ENCODE results near the gene OR52H1.
A peak's percentile ranks its signal among the peaks of the same experiment; 100 is the strongest.
"Not testable (repeated sequence)": the region's sequence is repeated elsewhere in the genome, so short reads cannot be mapped to it uniquely, and the experiment has no call there.

The OR52H1 gene

GRCh38 chr11:5548440-5548839 is at the start of gene OR52H1:
TSS of gene OR52H1 (minus strand) at chr11:5548540. CDS start at chr11:5545505, 3,035 bp downstream.
- H3K27me3 ChIP-seq (ENCODE audit: control insufficient read depth, insufficient read depth, low read length): no peaks in the 10 kb centered on the region
- no peak within 1 kb of the TSS for H3K4me3 ChIP-seq (ENCODE audit: low read length)
- H3K27ac ChIP-seq (ENCODE audit: low read depth, low read length): no peak within 1 kb of the TSS
- no peaks in the 10 kb centered on the region for H3K4me1 ChIP-seq (ENCODE audit: control insufficient read depth, insufficient read depth, low read length)
- no peaks in the 10 kb centered on the region for H3K36me3 ChIP-seq (ENCODE audit: control insufficient read depth, insufficient read depth, low read length)
- H3K9ac ChIP-seq (ENCODE audit: low read length): no peak within 1 kb of the TSS

DNA sequence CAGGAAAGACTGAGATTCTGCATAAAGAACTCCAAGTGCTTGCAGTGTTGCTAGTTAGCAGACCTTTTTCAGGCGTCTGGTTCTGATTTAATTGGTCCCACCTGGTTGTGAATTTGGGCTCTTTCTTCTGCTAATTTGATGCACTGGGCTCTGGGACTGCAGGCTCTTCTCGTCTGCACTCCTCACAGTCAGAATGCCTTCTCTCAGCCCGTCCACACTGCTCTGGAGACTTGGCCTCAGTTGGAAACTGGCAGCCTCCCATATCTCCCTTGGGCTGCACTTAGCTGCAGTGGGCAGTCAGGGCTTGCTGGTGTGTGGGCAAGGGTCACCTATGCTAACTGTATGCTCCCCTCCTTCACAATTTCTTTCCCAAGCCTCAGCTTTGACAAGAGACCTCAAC is 49.6 kb upstream of the OR52H1 start:
- H3K9ac ChIP-seq (ENCODE audit: low read length): no peak overlapping the region
- no peak overlapping the region for H3K4me3 ChIP-seq (ENCODE audit: low read length)
- no peaks in the 10 kb centered on the region for H3K27me3 ChIP-seq (ENCODE audit: control insufficient read depth, insufficient read depth, low read length)
- no peak overlapping the region for H3K27ac ChIP-seq (ENCODE audit: low read depth, low read length)
- no peaks in the 10 kb centered on the region for H3K36me3 ChIP-seq (ENCODE audit: control insufficient read depth, insufficient read depth, low read length)
- H3K4me1 ChIP-seq (ENCODE audit: control insufficient read depth, insufficient read depth, low read length): peaks cover 2% of the 10 kb centered on the region

DNA sequence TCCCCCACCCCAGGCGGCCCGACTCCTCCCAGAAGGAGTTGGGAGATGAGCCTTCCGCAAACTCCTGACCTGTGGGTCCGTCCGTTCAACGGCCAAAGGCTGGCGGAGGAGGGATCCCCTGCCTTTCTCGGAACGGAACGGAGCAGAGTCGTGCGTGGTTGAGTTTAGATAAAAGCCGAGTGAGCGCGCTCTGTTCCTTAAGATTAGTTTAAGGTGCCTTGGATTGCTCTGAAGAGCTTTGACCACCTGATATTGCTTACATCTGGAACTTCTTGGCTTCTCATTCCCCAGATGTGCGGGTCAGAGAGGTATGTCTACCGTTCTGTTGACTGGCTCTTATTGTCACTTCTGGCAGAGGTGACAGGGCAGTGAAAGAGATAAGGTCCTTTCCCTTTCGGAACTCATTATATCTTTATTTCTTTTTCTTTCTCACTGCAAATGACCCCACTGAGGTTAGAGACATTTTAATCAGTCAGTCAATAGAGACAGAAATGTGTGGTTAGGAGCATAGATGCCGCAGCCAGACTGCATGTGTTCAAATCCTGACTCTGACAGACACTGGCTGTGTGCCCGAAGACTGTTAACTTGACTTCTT is 48.4 kb upstream of the OR52H1 start, which contains the start of gene TRIM6:
TSS of gene TRIM6 (plus strand) at position 31 of the 595 bp plus-strand sequence. CDS start at position 292, 261 bp downstream.
- H3K27ac ChIP-seq (ENCODE audit: low read depth, low read length): peak within 1 kb of the TSS; percentile 79
- H3K36me3 ChIP-seq (ENCODE audit: control insufficient read depth, insufficient read depth, low read length): no peaks in the 10 kb centered on the region
- peaks cover 2% of the 10 kb centered on the region for H3K4me1 ChIP-seq (ENCODE audit: control insufficient read depth, insufficient read depth, low read length)
- H3K4me3 ChIP-seq (ENCODE audit: low read length): peak within 1 kb of the TSS; percentile 76
- peak within 1 kb of the TSS; percentile 46 for H3K9ac ChIP-seq (ENCODE audit: low read length)
- no peaks in the 10 kb centered on the region for H3K27me3 ChIP-seq (ENCODE audit: control insufficient read depth, insufficient read depth, low read length)

GRCh38 chr11:5593146-5593545 is 44.8 kb upstream of the OR52H1 start:
- H3K4me1 ChIP-seq (ENCODE audit: control insufficient read depth, insufficient read depth, low read length): no peaks in the 10 kb centered on the region
- no peaks in the 10 kb centered on the region for H3K36me3 ChIP-seq (ENCODE audit: control insufficient read depth, insufficient read depth, low read length)
- H3K9ac ChIP-seq (ENCODE audit: low read length): no peak overlapping the region
- H3K27me3 ChIP-seq (ENCODE audit: control insufficient read depth, insufficient read depth, low read length): no peaks in the 10 kb centered on the region
- H3K4me3 ChIP-seq (ENCODE audit: low read length): no peak overlapping the region
- no peak overlapping the region for H3K27ac ChIP-seq (ENCODE audit: low read depth, low read length)

- H3K27me3 ChIP-seq (ENCODE audit: control insufficient read depth, insufficient read depth, low read length): no peaks in the 10 kb centered on the region
- H3K9ac ChIP-seq (ENCODE audit: low read length): no peak overlapping the region
- no peak overlapping the region for H3K27ac ChIP-seq (ENCODE audit: low read depth, low read length)
- no peak overlapping the region for H3K4me3 ChIP-seq (ENCODE audit: low read length)
- no peaks in the 10 kb centered on the region for H3K4me1 ChIP-seq (ENCODE audit: control insufficient read depth, insufficient read depth, low read length)
- no peaks in the 10 kb centered on the region for H3K36me3 ChIP-seq (ENCODE audit: control insufficient read depth, insufficient read depth, low read length)
These were observed 44.3 kb upstream of the OR52H1 start for GRCh38 chr11:5592615-5593014.

GRCh38 chr11:5591613-5592012 is 43.3 kb upstream of the OR52H1 start:
- Histone ChIP-seq H3K4me3 (ENCODE audit: low read length) (no peak overlapping the region), H3K36me3 (ENCODE audit: control insufficient read depth, insufficient read depth, low read length) (no peaks in the 10 kb centered on the region), H3K4me1 (ENCODE audit: control insufficient read depth, insufficient read depth, low read length) (no peaks in the 10 kb centered on the region), H3K27me3 (ENCODE audit: control insufficient read depth, insufficient read depth, low read length) (no peaks in the 10 kb centered on the region), H3K9ac (ENCODE audit: low read length) (no peak overlapping the region), H3K27ac (ENCODE audit: low read depth, low read length) (no peak overlapping the region)

DNA sequence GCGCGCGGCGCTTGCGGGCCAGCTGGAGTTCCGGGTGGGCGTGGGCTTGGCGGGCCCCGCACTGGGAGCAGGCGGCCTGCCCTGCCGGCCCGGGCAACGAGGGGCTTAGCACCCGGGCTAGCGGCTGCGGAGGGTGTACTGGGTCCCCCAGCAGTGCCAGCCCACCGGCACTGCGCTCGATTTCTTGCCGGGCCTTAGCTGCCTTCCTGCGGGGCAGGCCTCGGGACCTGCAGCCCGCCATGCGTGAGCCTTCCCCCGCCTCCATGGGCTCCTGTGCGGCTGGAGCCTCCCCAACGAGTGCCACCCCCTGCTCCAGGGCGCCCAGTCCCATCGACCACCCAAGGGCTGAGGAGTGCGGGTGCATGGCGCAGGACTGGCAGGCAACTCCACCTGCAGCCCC is 41.6 kb upstream of the OR52H1 start:
- not testable (repeated sequence) for H3K4me1 ChIP-seq (ENCODE audit: control insufficient read depth, insufficient read depth, low read length); H3K9ac ChIP-seq (ENCODE audit: low read length); H3K27me3 ChIP-seq (ENCODE audit: control insufficient read depth, insufficient read depth, low read length)

GRCh38 chr11:5584458-5584857 is 36.1 kb upstream of the OR52H1 start:
- not testable (repeated sequence) for H3K4me3 ChIP-seq (ENCODE audit: low read length); H3K27ac ChIP-seq (ENCODE audit: low read depth, low read length); H3K9ac ChIP-seq (ENCODE audit: low read length); H3K4me1 ChIP-seq (ENCODE audit: control insufficient read depth, insufficient read depth, low read length); H3K27me3 ChIP-seq (ENCODE audit: control insufficient read depth, insufficient read depth, low read length); H3K36me3 ChIP-seq (ENCODE audit: control insufficient read depth, insufficient read depth, low read length)

More for the DNA sequence above, 41.6 kb upstream of the OR52H1 start:
- H3K27ac ChIP-seq (ENCODE audit: low read depth, low read length); H3K4me3 ChIP-seq (ENCODE audit: low read length); H3K36me3 ChIP-seq (ENCODE audit: control insufficient read depth, insufficient read depth, low read length): not testable (repeated sequence)

DNA sequence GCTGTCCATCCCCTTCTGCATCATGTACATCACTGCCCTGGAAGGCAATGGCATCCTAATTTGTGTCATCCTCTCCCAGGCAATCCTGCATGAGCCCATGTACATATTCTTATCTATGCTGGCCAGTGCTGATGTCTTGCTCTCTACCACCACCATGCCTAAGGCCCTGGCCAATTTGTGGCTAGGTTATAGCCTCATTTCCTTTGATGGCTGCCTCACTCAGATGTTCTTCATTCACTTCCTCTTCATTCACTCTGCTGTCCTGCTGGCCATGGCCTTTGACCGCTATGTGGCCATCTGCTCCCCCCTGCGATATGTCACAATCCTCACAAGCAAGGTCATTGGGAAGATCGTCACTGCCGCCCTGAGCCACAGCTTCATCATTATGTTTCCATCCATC is 32.7 kb upstream of the OR52H1 start:
- H3K4me1 ChIP-seq (ENCODE audit: control insufficient read depth, insufficient read depth, low read length): no peaks in the 10 kb centered on the region
- H3K4me3 ChIP-seq (ENCODE audit: low read length): no peak overlapping the region
- H3K9ac ChIP-seq (ENCODE audit: low read length): no peak overlapping the region
- H3K27ac ChIP-seq (ENCODE audit: low read depth, low read length): no peak overlapping the region
- H3K27me3 ChIP-seq (ENCODE audit: control insufficient read depth, insufficient read depth, low read length): no peaks in the 10 kb centered on the region
- no peaks in the 10 kb centered on the region for H3K36me3 ChIP-seq (ENCODE audit: control insufficient read depth, insufficient read depth, low read length)

DNA sequence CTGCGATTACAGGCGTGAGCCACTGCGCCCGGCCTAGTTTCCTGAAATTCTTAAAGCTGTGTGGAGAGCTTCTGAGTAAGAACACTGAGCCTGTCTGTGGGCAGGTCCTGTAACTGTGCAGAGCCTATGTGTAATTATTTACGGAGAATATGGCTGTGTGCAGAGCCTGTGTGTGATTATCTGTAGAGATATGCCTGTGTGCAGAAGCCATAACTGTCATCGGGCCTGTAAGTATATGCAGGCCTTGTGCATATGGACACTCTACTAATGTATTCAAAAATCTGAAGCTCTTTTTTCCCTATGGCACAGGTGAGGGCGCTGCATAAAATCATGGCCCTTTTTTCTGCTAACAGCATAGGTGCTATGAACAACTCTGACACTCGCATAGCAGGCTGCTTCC is 32.2 kb upstream of the OR52H1 start, which contains the start of gene OR52B6:
TSS of gene OR52B6 (plus strand) at position 301 of the 400 bp plus-strand sequence. CDS start at position 301, 0 bp downstream.
- Histone ChIP-seq H3K27ac (ENCODE audit: low read depth, low read length) (no peak within 1 kb of the TSS), H3K4me3 (ENCODE audit: low read length) (no peak within 1 kb of the TSS), H3K4me1 (ENCODE audit: control insufficient read depth, insufficient read depth, low read length) (no peaks in the 10 kb centered on the region), H3K27me3 (ENCODE audit: control insufficient read depth, insufficient read depth, low read length) (no peaks in the 10 kb centered on the region), H3K9ac (ENCODE audit: low read length) (no peak within 1 kb of the TSS), H3K36me3 (ENCODE audit: control insufficient read depth, insufficient read depth, low read length) (no peaks in the 10 kb centered on the region)

DNA sequence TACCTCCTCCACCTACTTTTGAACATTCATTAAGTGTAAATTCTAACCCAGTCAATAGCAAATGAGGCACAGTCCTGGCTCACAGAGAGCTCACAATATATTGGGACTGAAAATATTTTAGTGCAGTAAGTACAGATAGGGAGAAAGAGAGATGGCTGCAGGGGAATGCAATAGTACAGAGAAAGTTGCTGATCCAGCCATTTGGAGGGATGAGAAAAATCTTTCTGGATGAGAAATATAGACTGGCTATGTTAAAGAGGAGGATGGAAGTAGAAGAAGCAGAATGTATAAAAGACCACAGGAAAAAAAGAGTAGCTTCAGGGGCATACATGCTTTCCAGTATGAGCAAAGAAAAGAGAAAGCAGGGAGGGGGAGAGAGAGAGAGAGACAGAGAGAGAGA is 28.8 kb upstream of the OR52H1 start:
- Histone ChIP-seq H3K4me1 (ENCODE audit: control insufficient read depth, insufficient read depth, low read length) (no peaks in the 10 kb centered on the region), H3K4me3 (ENCODE audit: low read length) (no peak overlapping the region), H3K9ac (ENCODE audit: low read length) (no peak overlapping the region), H3K27ac (ENCODE audit: low read depth, low read length) (no peak overlapping the region), H3K36me3 (ENCODE audit: control insufficient read depth, insufficient read depth, low read length) (no peaks in the 10 kb centered on the region), H3K27me3 (ENCODE audit: control insufficient read depth, insufficient read depth, low read length) (no peaks in the 10 kb centered on the region)

DNA sequence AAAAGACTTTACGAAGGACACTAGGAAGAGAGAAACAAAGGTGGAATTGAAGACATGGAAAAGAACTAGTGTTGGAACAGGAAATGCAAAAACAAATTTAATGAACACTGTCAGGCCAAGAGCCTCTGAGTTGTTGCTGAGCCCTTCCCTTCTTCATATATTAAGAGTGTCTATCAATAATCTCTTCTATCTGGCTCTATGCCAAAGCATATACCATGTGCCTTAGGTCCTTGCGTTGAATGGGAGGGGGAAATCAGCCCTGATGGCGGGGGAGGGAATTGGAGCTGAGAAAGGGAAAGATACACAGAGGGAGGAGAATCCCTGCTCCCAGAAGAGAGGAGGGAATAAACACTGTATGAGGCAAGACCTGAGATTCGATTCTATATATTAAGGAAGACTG is 26.8 kb upstream of the OR52H1 start:
- Histone ChIP-seq H3K4me1 (ENCODE audit: control insufficient read depth, insufficient read depth, low read length) (no peaks in the 10 kb centered on the region), H3K36me3 (ENCODE audit: control insufficient read depth, insufficient read depth, low read length) (no peaks in the 10 kb centered on the region), H3K4me3 (ENCODE audit: low read length) (no peak overlapping the region), H3K9ac (ENCODE audit: low read length) (no peak overlapping the region), H3K27me3 (ENCODE audit: control insufficient read depth, insufficient read depth, low read length) (no peaks in the 10 kb centered on the region), H3K27ac (ENCODE audit: low read depth, low read length) (no peak overlapping the region)

DNA sequence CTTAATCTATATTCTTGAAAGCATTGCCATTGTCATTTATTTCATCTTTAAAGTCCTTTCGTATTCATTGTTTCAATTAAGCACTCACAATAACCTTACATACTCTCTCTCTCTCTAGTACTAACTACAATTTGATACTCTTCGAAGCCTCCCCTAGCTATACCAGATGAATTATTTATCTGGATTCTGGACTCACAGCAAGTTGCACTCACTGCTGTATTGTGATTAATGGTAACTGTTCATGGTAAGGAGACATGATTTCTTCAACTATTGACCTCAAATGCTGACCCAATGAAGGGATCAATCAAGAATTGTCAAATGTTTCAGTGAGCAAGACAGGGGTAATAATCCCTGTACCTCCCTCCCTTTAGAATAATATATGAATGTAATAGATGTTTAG is 26.3 kb upstream of the OR52H1 start:
- H3K9ac ChIP-seq (ENCODE audit: low read length): no peak overlapping the region
- H3K4me1 ChIP-seq (ENCODE audit: control insufficient read depth, insufficient read depth, low read length): no peaks in the 10 kb centered on the region
- H3K4me3 ChIP-seq (ENCODE audit: low read length): no peak overlapping the region
- H3K27ac ChIP-seq (ENCODE audit: low read depth, low read length): no peak overlapping the region
- no peaks in the 10 kb centered on the region for H3K27me3 ChIP-seq (ENCODE audit: control insufficient read depth, insufficient read depth, low read length)
- H3K36me3 ChIP-seq (ENCODE audit: control insufficient read depth, insufficient read depth, low read length): no peaks in the 10 kb centered on the region

Data from rectal smooth muscle tissue (tissue), 1 donor.